Measurements from ENCODE around the gene GJC3. TPM values are rescaled to one million over a fixed set of nuclear protein-coding genes. Genes with fewer than 3 reads are reported as not detected.

Gene GJC3
- total RNA-seq, 1 donor from 2014 or later: not detected

DNA sequence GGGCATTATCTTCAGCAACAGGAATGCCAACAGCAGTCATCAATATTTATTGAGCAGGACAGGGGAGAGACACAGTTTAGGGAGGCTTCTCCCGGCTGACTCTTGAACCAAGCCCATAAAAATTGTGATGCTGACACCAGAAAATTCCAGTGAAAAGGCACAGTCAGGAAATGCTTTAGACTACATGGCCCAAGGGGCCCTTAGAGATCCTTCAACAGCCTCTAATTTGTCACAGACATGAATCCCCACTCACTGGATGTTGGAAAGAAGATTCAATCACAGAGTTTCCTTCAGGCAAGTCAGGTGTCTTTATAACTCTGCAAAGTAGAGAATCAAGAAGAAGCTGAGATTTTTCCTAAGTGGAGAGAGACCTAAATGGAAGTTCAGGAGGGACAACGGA lies 1.2 kb downstream of the GJC3 start:
- no peaks in the 10 kb centered on the region for H3K36me3 Mint-ChIP-seq (ENCODE audit: unreplicated experiment)
- TF ChIP-seq, protein P1, sequence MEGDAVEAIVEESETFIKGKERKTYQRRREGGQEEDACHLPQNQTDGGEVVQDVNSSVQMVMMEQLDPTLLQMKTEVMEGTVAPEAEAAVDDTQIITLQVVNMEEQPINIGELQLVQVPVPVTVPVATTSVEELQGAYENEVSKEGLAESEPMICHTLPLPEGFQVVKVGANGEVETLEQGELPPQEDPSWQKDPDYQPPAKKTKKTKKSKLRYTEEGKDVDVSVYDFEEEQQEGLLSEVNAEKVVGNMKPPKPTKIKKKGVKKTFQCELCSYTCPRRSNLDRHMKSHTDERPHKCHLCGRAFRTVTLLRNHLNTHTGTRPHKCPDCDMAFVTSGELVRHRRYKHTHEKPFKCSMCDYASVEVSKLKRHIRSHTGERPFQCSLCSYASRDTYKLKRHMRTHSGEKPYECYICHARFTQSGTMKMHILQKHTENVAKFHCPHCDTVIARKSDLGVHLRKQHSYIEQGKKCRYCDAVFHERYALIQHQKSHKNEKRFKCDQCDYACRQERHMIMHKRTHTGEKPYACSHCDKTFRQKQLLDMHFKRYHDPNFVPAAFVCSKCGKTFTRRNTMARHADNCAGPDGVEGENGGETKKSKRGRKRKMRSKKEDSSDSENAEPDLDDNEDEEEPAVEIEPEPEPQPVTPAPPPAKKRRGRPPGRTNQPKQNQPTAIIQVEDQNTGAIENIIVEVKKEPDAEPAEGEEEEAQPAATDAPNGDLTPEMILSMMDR (IDR thresholded peaks at IDR 0.05; ENCODE audit: partially characterized antibody, unreplicated experiment): no peak
- H3K9me3 Mint-ChIP-seq (ENCODE audit: unreplicated experiment): peaks cover 4% of the 10 kb centered on the region
- DNase-seq: no peak
- H3K4me3 Mint-ChIP-seq (ENCODE audit: unreplicated experiment): peak overlapping the region; percentile 87
- H3K27me3 Mint-ChIP-seq (ENCODE audit: unreplicated experiment): peaks cover 2% of the 10 kb centered on the region
- peaks cover 6% of the 10 kb centered on the region for H3K4me1 Mint-ChIP-seq (ENCODE audit: low read depth, unreplicated experiment)
- no peak overlapping the region for H3K27ac Mint-ChIP-seq (ENCODE audit: unreplicated experiment)

DNA sequence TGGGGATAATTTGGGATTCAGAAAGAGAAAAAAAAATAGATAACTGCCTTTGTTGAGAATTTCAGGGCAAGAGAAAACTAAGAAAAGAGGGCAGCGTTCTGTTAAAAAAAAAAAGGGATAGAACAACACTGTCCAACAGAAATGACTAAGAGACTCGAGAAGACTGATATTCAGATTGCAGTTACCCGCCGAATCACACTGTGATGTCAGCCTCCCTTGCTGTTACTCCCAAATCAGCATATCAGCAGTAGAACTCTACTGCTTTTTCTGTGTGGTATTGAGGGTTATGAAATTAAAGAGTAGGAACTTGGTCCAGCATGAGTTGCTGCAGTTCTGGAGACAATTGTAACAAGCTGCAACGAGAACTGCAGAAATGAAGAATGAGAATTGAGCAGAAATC lies 1.9 kb downstream of the GJC3 start:
- H3K4me1 Mint-ChIP-seq (ENCODE audit: low read depth, unreplicated experiment): peaks cover 6% of the 10 kb centered on the region
- no peak for DNase-seq
- H3K27me3 Mint-ChIP-seq (ENCODE audit: unreplicated experiment): peaks cover 2% of the 10 kb centered on the region
- no peaks in the 10 kb centered on the region for H3K36me3 Mint-ChIP-seq (ENCODE audit: unreplicated experiment)
- TF ChIP-seq, protein P1 (IDR thresholded peaks at IDR 0.05; ENCODE audit: partially characterized antibody, unreplicated experiment): no peak
- no peak overlapping the region for H3K4me3 Mint-ChIP-seq (ENCODE audit: unreplicated experiment)
- H3K9me3 Mint-ChIP-seq (ENCODE audit: unreplicated experiment): peaks cover 4% of the 10 kb centered on the region
- no peak overlapping the region for H3K27ac Mint-ChIP-seq (ENCODE audit: unreplicated experiment)

DNA sequence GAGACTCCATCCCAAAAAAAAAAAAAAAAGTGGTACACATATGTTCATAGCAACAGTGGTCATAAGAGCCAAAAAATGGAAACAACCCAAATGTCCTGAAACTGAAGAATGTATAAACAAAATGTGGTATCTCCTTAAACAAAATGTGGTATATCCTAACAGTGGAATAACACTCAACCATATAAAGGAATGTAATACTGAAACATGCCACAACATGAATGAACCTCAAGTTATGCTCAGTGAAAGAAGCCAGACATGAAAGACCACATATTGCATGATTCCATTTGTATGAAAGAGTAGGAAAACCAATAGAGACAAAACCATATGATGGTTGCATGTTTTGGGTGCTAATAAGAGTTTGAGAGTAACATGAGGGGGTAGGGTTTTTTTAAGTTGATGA lies 3.1 kb downstream of the GJC3 start:
- Mint-ChIP-seq H3K9me3 (ENCODE audit: unreplicated experiment) (peaks cover 4% of the 10 kb centered on the region), H3K4me3 (ENCODE audit: unreplicated experiment) (no peak overlapping the region), H3K4me1 (ENCODE audit: low read depth, unreplicated experiment) (peaks cover 6% of the 10 kb centered on the region)

GRCh38 chr7:99923200-99923599 lies 6.2 kb downstream of the GJC3 start:
- Mint-ChIP-seq H3K9me3 (ENCODE audit: unreplicated experiment) (no peaks in the 10 kb centered on the region), H3K27ac (ENCODE audit: unreplicated experiment) (no peak overlapping the region), H3K36me3 (ENCODE audit: unreplicated experiment) (no peaks in the 10 kb centered on the region), H3K4me1 (ENCODE audit: low read depth, unreplicated experiment) (peaks cover 2% of the 10 kb centered on the region), H3K4me3 (ENCODE audit: unreplicated experiment) (no peak overlapping the region), H3K27me3 (ENCODE audit: unreplicated experiment) (peaks cover 4% of the 10 kb centered on the region)
- TF ChIP-seq, protein P1 (IDR thresholded peaks at IDR 0.05; ENCODE audit: partially characterized antibody, unreplicated experiment): no peak
- DNase-seq: no peak

More for the DNA sequence above, 3.1 kb downstream of the GJC3 start:
- TF ChIP-seq, protein P1 (IDR thresholded peaks at IDR 0.05; ENCODE audit: partially characterized antibody, unreplicated experiment): no peak
- no peaks in the 10 kb centered on the region for H3K36me3 Mint-ChIP-seq (ENCODE audit: unreplicated experiment)
- peaks cover 4% of the 10 kb centered on the region for H3K27me3 Mint-ChIP-seq (ENCODE audit: unreplicated experiment)
- no peak for DNase-seq
- no peak overlapping the region for H3K27ac Mint-ChIP-seq (ENCODE audit: unreplicated experiment)

DNA sequence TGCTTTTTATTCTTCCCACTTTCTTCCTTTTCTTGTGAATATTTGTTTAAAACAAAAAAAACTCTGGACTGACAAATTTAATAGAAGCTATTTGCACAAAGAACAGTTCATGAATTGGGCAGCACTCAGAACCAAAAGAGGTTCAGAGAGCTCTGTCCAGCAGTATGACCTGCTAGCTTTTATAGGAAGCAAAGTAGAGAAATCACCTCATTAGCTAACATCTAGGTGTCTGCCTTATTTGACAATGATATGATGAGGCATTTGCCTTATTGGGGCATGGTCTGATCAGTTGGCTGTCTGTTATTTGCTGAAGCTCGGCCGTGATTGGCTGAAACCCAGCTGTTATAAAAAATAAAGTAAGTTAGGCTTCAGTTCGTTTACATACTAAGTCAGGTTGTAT lies 9.3 kb downstream of the GJC3 start:
- no peak overlapping the region for H3K27ac Mint-ChIP-seq (ENCODE audit: unreplicated experiment)
- no peaks in the 10 kb centered on the region for H3K36me3 Mint-ChIP-seq (ENCODE audit: unreplicated experiment)
- no peaks in the 10 kb centered on the region for H3K9me3 Mint-ChIP-seq (ENCODE audit: unreplicated experiment)
- TF ChIP-seq, protein P1 (IDR thresholded peaks at IDR 0.05; ENCODE audit: partially characterized antibody, unreplicated experiment): no peak
- DNase-seq: no peak
- peaks cover 5% of the 10 kb centered on the region for H3K4me1 Mint-ChIP-seq (ENCODE audit: low read depth, unreplicated experiment)
- peak overlapping the region; percentile 90 for H3K4me3 Mint-ChIP-seq (ENCODE audit: unreplicated experiment)
- peaks cover 8% of the 10 kb centered on the region for H3K27me3 Mint-ChIP-seq (ENCODE audit: unreplicated experiment)
